Liver (tissue), 9 donors: ENCODE data around the gene IL1RAPL1. TPM values are rescaled to one million over a fixed set of nuclear protein-coding genes. Genes with fewer than 3 reads are reported as not detected.

ENCODE experiments used
- DNase-seq: peaks from one replicate; pipeline ENCODE4 v3.0.0-alpha.2; 2017; ENCODE audit warnings: low spot score
- H3K27ac ChIP-seq, 2 donors: one replicate each; pipeline ENCODE4 v1.7.0; 2013; ENCODE audit warnings: inconsistent platforms in 2 of 2, low read length in 2 of 2, control low read depth in 1 of 2, low read depth in 1 of 2, mild to moderate bottlenecking in 1 of 2
- H3K27me3 ChIP-seq, 4 donors: one replicate each; pipeline versions ENCODE4 v1.6.1 to v1.7.0; 2013; ENCODE audit warnings: low read length in 3 of 4, inconsistent platforms in 1 of 4, mild to moderate bottlenecking in 1 of 4, moderate library complexity in 1 of 4; ENCODE audit not compliant: control insufficient read depth in 4 of 4, insufficient read depth in 4 of 4
- H3K36me3 ChIP-seq, 4 donors: one replicate each; pipeline versions ENCODE4 v1.6.1 to v1.7.0; 2013; ENCODE audit warnings: low read length in 3 of 4, mild to moderate bottlenecking in 3 of 4, low read depth in 1 of 4, moderate library complexity in 1 of 4; ENCODE audit not compliant: control insufficient read depth in 4 of 4, insufficient read depth in 3 of 4
- H3K4me1 ChIP-seq, 4 donors: one replicate each; pipeline versions ENCODE4 v1.6.1 to v1.7.0; 2013; ENCODE audit warnings: low read length in 3 of 4, mild to moderate bottlenecking in 3 of 4, moderate library complexity in 1 of 4; ENCODE audit not compliant: control insufficient read depth in 4 of 4, insufficient read depth in 4 of 4
- H3K4me3 ChIP-seq, 3 donors: one replicate each; pipeline versions ENCODE4 v1.6.1 to v1.7.0; 2013; ENCODE audit warnings: low read length in 3 of 3, control low read depth in 1 of 3, low read depth in 1 of 3, mild to moderate bottlenecking in 1 of 3
- H3K9ac ChIP-seq, 2 donors: one replicate each; pipeline ENCODE4 v1.7.0; 2013; ENCODE audit warnings: low read length in 2 of 2, mild to moderate bottlenecking in 2 of 2, moderate library complexity in 2 of 2, control low read depth in 1 of 2, low read depth in 1 of 2
- H3K9me3 ChIP-seq, 4 donors: one replicate each; pipeline versions ENCODE4 v1.6.1 to v1.7.0; 2013; ENCODE audit warnings: low read length in 3 of 4; ENCODE audit not compliant: control insufficient read depth in 4 of 4
- CTCF ChIP-seq: fragments of 150-350 bp; IDR thresholded peaks from 2 replicates; pipeline ENCODE4 v1.5.1; 2017; ENCODE audit warnings: improper control_type of control experiment, low read depth, low read length; ENCODE audit not compliant: missing input control
- EGR1 ChIP-seq, 2 donors: IDR thresholded peaks; 2 replicates each; pipeline ENCODE4 v1.6.1; 2016 to 2018; ENCODE audit warnings: antibody characterized with exemption in 2 of 2, low read depth in 2 of 2
- FOXA2 ChIP-seq: IDR thresholded peaks from 2 replicates; pipeline ENCODE4 v1.6.1; 2016; ENCODE audit warnings: antibody characterized with exemption
- GABPA ChIP-seq, 2 donors: IDR thresholded peaks in 1 of 2; conservative IDR thresholded peaks in 1 of 2; 2 replicates each; pipeline ENCODE4 v1.6.1; 2016; ENCODE audit warnings: antibody characterized with exemption in 2 of 2, mild to moderate bottlenecking in 1 of 2, moderate library complexity in 1 of 2
- HNF4A ChIP-seq, 2 donors: conservative IDR thresholded peaks; 2 replicates each; pipeline ENCODE4 v1.6.1; 2016; ENCODE audit warnings: antibody characterized with exemption in 2 of 2, mild to moderate bottlenecking in 2 of 2
- HNF4G ChIP-seq: IDR thresholded peaks from 2 replicates; pipeline ENCODE4 v1.6.1; 2016; ENCODE audit warnings: antibody characterized with exemption
- MAX ChIP-seq: IDR thresholded peaks from 2 replicates; pipeline ENCODE4 v1.6.1; 2016; ENCODE audit warnings: antibody characterized with exemption
- RAD21 ChIP-seq, 2 donors: IDR thresholded peaks; 2 replicates each; pipeline ENCODE4 v1.6.1; 2016; ENCODE audit warnings: antibody characterized with exemption in 2 of 2, mild to moderate bottlenecking in 2 of 2
- YY1 ChIP-seq: IDR thresholded peaks from 2 replicates; pipeline ENCODE4 v1.6.1; 2016; ENCODE audit warnings: antibody characterized with exemption, mild to moderate bottlenecking
- WGBS: extraction: QIAGEN DNeasy Blood & Tissue Kit; methylation state at CpG from one replicate; pipeline ENCODE4 v1.1.7; 2013; 5-methylcytosine and 5-hydroxymethylcytosine counted together
- polyA plus RNA-seq, 2 donors: library from polyadenylated mRNA; stranded (reverse) in 1 of 2; unstranded in 1 of 2; fragments of 200-250 nt in 1 of 2; fragments of >200 nt in 1 of 2; fragmentation: Nextera tagmentation in 1 of 2; extraction: Ambion mirVana in 1 of 2; gene quantifications; one replicate each; pipeline versions ENCODE4 v1.2.1 to v1.2.3, GENCODE V29; 2013 to 2015
- total RNA-seq, 2 donors: library from RNA; depleted of rRNA; stranded (reverse); fragments of >200 nt; gene quantifications; one replicate each; pipeline ENCODE4 v1.2.3, GENCODE V29; 2014
- donor health status: healthy.
- donor health status: healthy.
- donor health status: healthy.
- donor health status: healthy.
- donor health status: healthy.

The IL1RAPL1 gene
- total and polyA plus RNA-seq, 4 donors, result 0.08 to 0.33 TPM; not detected in 2

- no peak for DNase-seq
- H3K36me3 ChIP-seq, result no peaks in the 10 kb centered on the region
- WGBS, result 64% methylated on average over 1 of the region's 1 CpG
- no peak for TF ChIP-seq YY1
- TF ChIP-seq RAD21 (IDR thresholded peaks at IDR 0.05), result no peak
- no peak overlapping the region for H3K4me3 ChIP-seq
- no peaks in the 10 kb centered on the region for H3K4me1 ChIP-seq
- H3K9ac ChIP-seq, result no peak overlapping the region
- H3K9me3 ChIP-seq, result no peaks in the 10 kb centered on the region
- H3K27me3 ChIP-seq, result no peaks in the 10 kb centered on the region
- H3K27ac ChIP-seq, result no peak overlapping the region
These were observed 1040.6 kb downstream of the IL1RAPL1 start for GRCh38 chrX:29627833-29628232.

GRCh38 chrX:29634516-29634915 lies 1047.3 kb downstream of the IL1RAPL1 start:
- 62% methylated on average over 2 of the region's 2 CpGs for WGBS
- TF ChIP-seq RAD21 (IDR thresholded peaks at IDR 0.05) (no peak), EGR1 (IDR thresholded peaks at IDR 0.05; ENCODE audit: low read depth in 2 of 2) (no peak), HNF4A (conservative IDR thresholded peaks at IDR 0.05) (no peak), CTCF (no peak), HNF4G (no peak), YY1 (no peak), FOXA2 (no peak)
- Histone ChIP-seq H3K4me3 (no peak overlapping the region), H3K9ac (no peak overlapping the region), H3K27me3 (no peaks in the 10 kb centered on the region), H3K9me3 (no peaks in the 10 kb centered on the region), H3K36me3 (no peaks in the 10 kb centered on the region), H3K4me1 (no peaks in the 10 kb centered on the region), H3K27ac (no peak overlapping the region)
- DNase-seq, result no peak

GRCh38 chrX:29636331-29636730 lies 1049.1 kb downstream of the IL1RAPL1 start:
- 71% methylated on average over 3 of the region's 3 CpGs for WGBS

More at GRCh38 chrX:29636331-29636730, 1049.1 kb downstream of the IL1RAPL1 start:
- no peak overlapping the region for H3K4me3 ChIP-seq
- no peaks in the 10 kb centered on the region for H3K9me3 ChIP-seq
- TF ChIP-seq GABPA (IDR thresholded peaks at IDR 0.05 in 1 of 2, conservative IDR thresholded peaks at IDR 0.05 in 1 of 2) (no peak), EGR1 (IDR thresholded peaks at IDR 0.05; ENCODE audit: low read depth in 2 of 2) (no peak), MAX (no peak), CTCF (no peak)
- no peaks in the 10 kb centered on the region for H3K27me3 ChIP-seq
- no peak overlapping the region for H3K27ac ChIP-seq
- H3K4me1 ChIP-seq, result no peaks in the 10 kb centered on the region
- H3K36me3 ChIP-seq, result no peaks in the 10 kb centered on the region
- H3K9ac ChIP-seq, result no peak overlapping the region
- DNase-seq, result no peak
